ENCODE results near the gene SCUBE1.

DNA sequence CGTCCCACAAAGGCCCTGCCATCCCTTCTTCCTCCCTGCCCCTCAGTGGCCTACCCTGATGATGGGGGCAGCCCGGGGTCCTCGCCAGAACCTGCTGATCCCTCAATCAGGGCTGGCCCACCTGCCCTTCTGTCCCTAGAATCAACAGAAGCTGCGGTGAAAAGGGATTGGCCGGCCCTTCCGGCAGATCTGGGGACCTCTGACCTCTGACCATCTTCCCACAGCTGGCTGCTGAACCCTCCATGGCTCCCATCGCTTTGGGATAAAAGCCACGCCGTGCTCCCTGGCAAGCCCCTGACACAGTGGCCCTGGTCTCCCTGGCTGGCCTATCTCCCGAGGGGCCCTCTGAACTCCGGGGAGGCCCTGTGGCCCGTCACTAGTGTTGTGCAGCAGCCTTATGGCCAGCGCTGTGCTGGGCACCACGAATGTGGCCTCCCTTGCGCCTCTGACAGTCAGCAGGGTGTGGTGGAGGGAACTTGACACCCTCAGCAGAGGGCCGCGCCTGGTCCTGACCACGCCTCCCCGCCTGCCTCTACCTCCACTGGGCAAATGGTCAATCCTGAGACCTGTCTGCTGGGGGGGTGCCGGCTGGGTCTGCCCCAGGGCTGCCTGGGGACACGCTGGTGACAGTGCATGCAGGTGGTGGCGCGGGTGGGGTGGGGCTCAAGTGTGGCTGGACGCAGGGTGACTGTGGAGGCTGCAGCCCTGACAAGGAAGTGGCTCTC is 98.2 kb downstream of the SCUBE1 start:
- TF ChIP-seq, protein P1, sequence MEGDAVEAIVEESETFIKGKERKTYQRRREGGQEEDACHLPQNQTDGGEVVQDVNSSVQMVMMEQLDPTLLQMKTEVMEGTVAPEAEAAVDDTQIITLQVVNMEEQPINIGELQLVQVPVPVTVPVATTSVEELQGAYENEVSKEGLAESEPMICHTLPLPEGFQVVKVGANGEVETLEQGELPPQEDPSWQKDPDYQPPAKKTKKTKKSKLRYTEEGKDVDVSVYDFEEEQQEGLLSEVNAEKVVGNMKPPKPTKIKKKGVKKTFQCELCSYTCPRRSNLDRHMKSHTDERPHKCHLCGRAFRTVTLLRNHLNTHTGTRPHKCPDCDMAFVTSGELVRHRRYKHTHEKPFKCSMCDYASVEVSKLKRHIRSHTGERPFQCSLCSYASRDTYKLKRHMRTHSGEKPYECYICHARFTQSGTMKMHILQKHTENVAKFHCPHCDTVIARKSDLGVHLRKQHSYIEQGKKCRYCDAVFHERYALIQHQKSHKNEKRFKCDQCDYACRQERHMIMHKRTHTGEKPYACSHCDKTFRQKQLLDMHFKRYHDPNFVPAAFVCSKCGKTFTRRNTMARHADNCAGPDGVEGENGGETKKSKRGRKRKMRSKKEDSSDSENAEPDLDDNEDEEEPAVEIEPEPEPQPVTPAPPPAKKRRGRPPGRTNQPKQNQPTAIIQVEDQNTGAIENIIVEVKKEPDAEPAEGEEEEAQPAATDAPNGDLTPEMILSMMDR (IDR thresholded peaks at IDR 0.05): no peak
- TF ChIP-seq POLR2AphosphoS5 (IDR thresholded peaks at IDR 0.05) (no peak), POLR2A (IDR thresholded peaks at IDR 0.05) (no peak)
